Natural killer cell (primary cell): ENCODE measurements around the gene DYNC2LI1. TPM values are rescaled to one million over a fixed set of nuclear protein-coding genes. Genes with fewer than 3 reads are reported as not detected.

ENCODE experiments used
- ATAC-seq, 3 donors: fragments of 150-1000 bp in 2 of 3; fragments of 200-7000 bp in 1 of 3; cut with Tn5 transposase; 1 replicate in 1 of 3; 2 replicates in 2 of 3; pipeline ENCODE4 v1.10.0; 2021; ENCODE audit warnings: mild to moderate bottlenecking in 2 of 3, moderate library complexity in 2 of 3
- DNase-seq, 2 donors: peaks; one replicate each; pipeline versions ENCODE4 v3.0.0 to v3.0.0-alpha.2; 2013 to 2021; ENCODE audit warnings: mixed read lengths in 1 of 2
- H3K27ac ChIP-seq: one replicate; pipeline ENCODE4 v1.5.1; 2013; ENCODE audit warnings: mild to moderate bottlenecking, low read length
- H3K27me3 ChIP-seq: one replicate; pipeline ENCODE4 v1.6.1; 2013; ENCODE audit warnings: low read length; ENCODE audit not compliant: control insufficient read depth, insufficient read depth
- H3K36me3 ChIP-seq: one replicate; pipeline ENCODE4 v1.6.1; 2013; ENCODE audit warnings: low read length; ENCODE audit not compliant: control insufficient read depth, insufficient read depth
- H3K4me1 ChIP-seq: one replicate; pipeline ENCODE4 v1.6.1; 2013; ENCODE audit warnings: low read length; ENCODE audit not compliant: control insufficient read depth, insufficient read depth
- H3K4me3 ChIP-seq: one replicate; pipeline ENCODE4 v1.5.1; 2013; ENCODE audit warnings: low read length
- H3K9me3 ChIP-seq: one replicate; pipeline ENCODE4 v1.6.1; 2013; ENCODE audit warnings: low read length; ENCODE audit not compliant: control insufficient read depth, insufficient read depth
- H3K27ac Mint-ChIP-seq, 2 donors: one replicate each; pipeline ENCODE4 v1.8.0; 2022; ENCODE audit warnings: mild to moderate bottlenecking in 2 of 2, mixed read lengths in 2 of 2, moderate library complexity in 1 of 2
- H3K27me3 Mint-ChIP-seq, 2 donors: one replicate each; pipeline ENCODE4 v1.8.0; 2022; ENCODE audit warnings: low read depth in 2 of 2, mixed read lengths in 2 of 2
- H3K36me3 Mint-ChIP-seq: one replicate; pipeline ENCODE4 v1.8.0; 2022; ENCODE audit warnings: mixed read lengths
- H3K4me1 Mint-ChIP-seq, 2 donors: one replicate each; pipeline ENCODE4 v1.8.0; 2022; ENCODE audit warnings: mixed read lengths in 2 of 2
- H3K4me3 Mint-ChIP-seq: one replicate; pipeline ENCODE4 v1.8.0; 2022; ENCODE audit warnings: mild to moderate bottlenecking, moderate library complexity, mixed read lengths
- H3K9me3 Mint-ChIP-seq, 2 donors: one replicate each; pipeline ENCODE4 v1.8.0; 2022; ENCODE audit warnings: mixed read lengths in 2 of 2
- WGBS: methylation state at CpG from one replicate; pipeline ENCODE4 v1.1.7; 2013; ENCODE audit warnings: missing lambda C conversion rate; ENCODE audit not compliant: insufficient coverage; 5-methylcytosine and 5-hydroxymethylcytosine counted together
- intact Hi-C: fragments of 100-400 bp; cut with micrococcal nuclease; formaldehyde crosslinking; loops from one replicate; pipeline ENCODE4 v1.14.2; 2022
- total RNA-seq, 4 donors: library from RNA; stranded (reverse); fragments of 120-200 nt in 1 of 4; gene quantifications; one replicate each; pipeline versions ENCODE4 v1.2.3 to v1.2.4, GENCODE V29; 2013 to 2022
- TF ChIP-seq, protein P1 (sequence below): fragments of 200-600 bp; IDR thresholded peaks from one replicate; pipeline ENCODE4 v1.8.0; 2022; ENCODE audit warnings: antibody characterized with exemption

Gene DYNC2LI1
- total RNA-seq, 3 donors from 2014 or later (not counting 1 experiment from before 2014, with no cell fraction given) = 2.1 to 4.5 (median 3.2) TPM

DNA sequence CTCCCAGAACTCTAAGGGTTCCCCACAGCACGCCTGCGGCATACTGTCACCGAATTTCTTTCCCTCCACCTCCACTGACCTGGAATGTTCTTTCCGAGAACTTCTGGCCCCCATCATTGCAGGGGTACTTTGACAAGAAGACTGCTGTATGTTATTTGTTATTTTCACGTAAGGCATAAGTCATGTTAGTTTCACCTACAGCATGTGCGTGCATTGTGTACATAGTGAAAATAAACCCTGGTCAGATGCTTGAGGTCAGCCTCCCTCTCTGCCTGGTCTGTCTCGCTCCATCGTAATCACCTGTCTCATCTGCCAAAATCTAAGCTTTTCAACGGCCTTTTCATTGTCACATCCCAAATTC is 69.0 kb downstream of the DYNC2LI1 start:
- WGBS = 84% methylated on average over 9 of the region's 9 CpGs

DNA sequence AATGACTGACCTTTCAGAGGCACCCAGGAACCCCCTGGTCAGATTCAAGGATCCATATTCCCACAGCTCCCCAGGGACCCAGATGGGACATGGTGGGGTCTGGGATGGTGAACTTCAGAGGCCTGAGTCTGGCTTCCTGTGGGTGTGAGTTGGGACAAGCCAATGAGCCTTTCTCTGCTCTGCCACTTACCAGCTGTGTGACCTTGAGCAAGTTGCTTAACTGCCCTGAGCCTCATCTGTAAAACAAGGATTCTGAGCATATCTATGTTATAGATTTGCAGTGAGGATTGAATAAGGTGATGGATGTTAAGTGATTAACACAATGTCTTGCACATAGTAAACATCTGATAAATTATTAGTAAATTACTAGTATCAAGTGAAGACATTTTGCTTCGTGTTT is 71.3 kb downstream of the DYNC2LI1 start:
- Mint-ChIP-seq H3K4me3 (no peak overlapping the region), H3K27ac (no peak overlapping the region), H3K4me1 (no peaks in the 10 kb centered on the region), H3K9me3 (no peaks in the 10 kb centered on the region), H3K36me3 (no peaks in the 10 kb centered on the region), H3K27me3 (peaks cover 0 to 3% of the 10 kb centered on the region in 2 donors)
- 83% methylated on average over 1 of the region's 1 CpG for WGBS
- intact Hi-C loops = no loop called here
- H3K4me3 ChIP-seq = no peak overlapping the region
- H3K27ac ChIP-seq = no peak overlapping the region
- TF ChIP-seq, protein P1, sequence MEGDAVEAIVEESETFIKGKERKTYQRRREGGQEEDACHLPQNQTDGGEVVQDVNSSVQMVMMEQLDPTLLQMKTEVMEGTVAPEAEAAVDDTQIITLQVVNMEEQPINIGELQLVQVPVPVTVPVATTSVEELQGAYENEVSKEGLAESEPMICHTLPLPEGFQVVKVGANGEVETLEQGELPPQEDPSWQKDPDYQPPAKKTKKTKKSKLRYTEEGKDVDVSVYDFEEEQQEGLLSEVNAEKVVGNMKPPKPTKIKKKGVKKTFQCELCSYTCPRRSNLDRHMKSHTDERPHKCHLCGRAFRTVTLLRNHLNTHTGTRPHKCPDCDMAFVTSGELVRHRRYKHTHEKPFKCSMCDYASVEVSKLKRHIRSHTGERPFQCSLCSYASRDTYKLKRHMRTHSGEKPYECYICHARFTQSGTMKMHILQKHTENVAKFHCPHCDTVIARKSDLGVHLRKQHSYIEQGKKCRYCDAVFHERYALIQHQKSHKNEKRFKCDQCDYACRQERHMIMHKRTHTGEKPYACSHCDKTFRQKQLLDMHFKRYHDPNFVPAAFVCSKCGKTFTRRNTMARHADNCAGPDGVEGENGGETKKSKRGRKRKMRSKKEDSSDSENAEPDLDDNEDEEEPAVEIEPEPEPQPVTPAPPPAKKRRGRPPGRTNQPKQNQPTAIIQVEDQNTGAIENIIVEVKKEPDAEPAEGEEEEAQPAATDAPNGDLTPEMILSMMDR = no peak
- no peaks in the 10 kb centered on the region for H3K36me3 ChIP-seq
- no peaks in the 10 kb centered on the region for H3K4me1 ChIP-seq
- peaks cover 2% of the 10 kb centered on the region for H3K27me3 ChIP-seq
- H3K9me3 ChIP-seq = no peaks in the 10 kb centered on the region
- no peak for DNase-seq
- no peak for ATAC-seq

More for the DNA sequence above, 69.0 kb downstream of the DYNC2LI1 start:
- no peak overlapping the region for H3K4me3 ChIP-seq
- intact Hi-C loops = no loop called here
- no peaks in the 10 kb centered on the region for H3K4me1 ChIP-seq
- Mint-ChIP-seq H3K36me3 (no peaks in the 10 kb centered on the region), H3K4me1 (no peaks in the 10 kb centered on the region), H3K9me3 (no peaks in the 10 kb centered on the region), H3K4me3 (no peak overlapping the region), H3K27me3 (peaks cover 5 to 7% of the 10 kb centered on the region in 2 donors), H3K27ac (no peak overlapping the region)
- H3K36me3 ChIP-seq = no peaks in the 10 kb centered on the region
- DNase-seq = no peak
- no peaks in the 10 kb centered on the region for H3K9me3 ChIP-seq
- no peak overlapping the region for H3K27ac ChIP-seq
- ATAC-seq = no peak
- peaks cover 2% of the 10 kb centered on the region for H3K27me3 ChIP-seq
- TF ChIP-seq, protein P1 = no peak

DNA sequence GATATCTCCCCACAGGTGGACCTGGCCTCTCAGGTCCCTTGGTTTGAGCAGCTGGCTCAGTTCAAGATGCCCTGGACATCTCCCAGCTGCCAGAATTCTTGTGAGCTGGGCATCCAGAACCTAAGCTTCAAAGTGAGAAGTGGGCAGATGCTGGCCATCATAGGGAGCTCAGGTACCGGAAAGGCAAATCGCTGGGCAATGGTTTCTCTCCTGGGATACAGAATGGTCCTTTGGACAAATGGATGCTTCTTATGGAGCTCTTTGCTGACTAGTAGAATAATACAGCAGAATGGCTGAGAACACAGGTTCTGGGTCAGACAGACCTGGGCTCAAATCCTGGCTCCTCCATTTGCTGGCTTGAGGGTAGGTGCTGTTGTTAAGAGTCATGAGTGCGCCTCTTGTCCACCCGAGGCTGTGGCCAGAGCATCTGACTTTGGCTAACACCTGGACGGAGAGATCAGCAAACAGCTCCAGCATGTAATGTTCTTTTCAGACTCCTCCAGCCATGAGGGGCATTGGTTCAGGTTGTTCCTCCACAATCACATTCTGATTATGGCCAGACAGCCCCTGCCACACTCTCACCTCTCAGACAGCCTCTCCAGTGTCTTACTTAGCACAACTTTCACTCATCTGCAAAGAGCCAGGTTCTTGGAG is 72.4 kb downstream of the DYNC2LI1 start:
- H3K27ac ChIP-seq = no peak overlapping the region
- H3K4me1 ChIP-seq = no peaks in the 10 kb centered on the region
- H3K36me3 ChIP-seq = no peaks in the 10 kb centered on the region
- H3K9me3 Mint-ChIP-seq = no peaks in the 10 kb centered on the region
- no peaks in the 10 kb centered on the region for H3K36me3 Mint-ChIP-seq
- H3K27me3 ChIP-seq = peaks cover 2% of the 10 kb centered on the region
- TF ChIP-seq, protein P1 = no peak
- intact Hi-C loops = no loop called here
- H3K27me3 Mint-ChIP-seq = no peaks in the 10 kb centered on the region
- H3K27ac Mint-ChIP-seq = no peak overlapping the region
- H3K4me3 Mint-ChIP-seq = no peak overlapping the region
- no peak overlapping the region for H3K4me3 ChIP-seq
- H3K9me3 ChIP-seq = no peaks in the 10 kb centered on the region
- no peak for ATAC-seq
- H3K4me1 Mint-ChIP-seq = no peaks in the 10 kb centered on the region
- 96% methylated on average over 5 of the region's 5 CpGs for WGBS
- DNase-seq = no peak

DNA sequence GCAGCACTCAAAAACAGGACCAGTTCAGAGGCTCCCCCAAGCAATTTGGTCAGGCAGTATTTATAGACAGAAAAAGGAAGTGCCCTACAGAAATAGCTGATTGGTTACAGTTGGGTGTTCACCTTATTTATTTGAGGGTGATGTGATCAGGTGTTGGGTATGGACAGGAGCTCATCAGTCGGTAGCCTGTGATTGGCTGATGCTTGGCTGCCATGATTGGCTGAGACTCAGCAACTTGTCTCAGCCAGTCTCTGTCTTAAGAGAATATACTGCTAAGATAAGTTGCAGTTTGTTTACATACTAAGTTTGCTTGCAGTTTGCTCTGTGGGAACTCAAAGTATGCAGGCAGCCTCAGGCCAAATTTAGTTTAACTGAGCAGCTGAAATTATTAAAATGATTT is 74.4 kb downstream of the DYNC2LI1 start:
- H3K36me3 ChIP-seq = no peaks in the 10 kb centered on the region
- no peak overlapping the region for H3K27ac ChIP-seq
- H3K27ac Mint-ChIP-seq = no peak overlapping the region
- H3K27me3 ChIP-seq = peaks cover 2% of the 10 kb centered on the region
- H3K4me1 ChIP-seq = no peaks in the 10 kb centered on the region
- H3K9me3 ChIP-seq = no peaks in the 10 kb centered on the region
- DNase-seq = no peak
- H3K4me1 Mint-ChIP-seq = no peaks in the 10 kb centered on the region
- no peak overlapping the region for H3K4me3 ChIP-seq
- no peak overlapping the region for H3K4me3 Mint-ChIP-seq
- whole genome bisulfite sequencing = 80% methylated on average over 1 of the region's 1 CpG
- TF ChIP-seq, protein P1 = no peak
- ATAC-seq = no peak
- H3K36me3 Mint-ChIP-seq = no peaks in the 10 kb centered on the region
- H3K9me3 Mint-ChIP-seq = no peaks in the 10 kb centered on the region
- no peaks in the 10 kb centered on the region for H3K27me3 Mint-ChIP-seq
- intact Hi-C loops = no loop called here
